ENCODE results near the gene DUSP8.

Gene DUSP8

DNA sequence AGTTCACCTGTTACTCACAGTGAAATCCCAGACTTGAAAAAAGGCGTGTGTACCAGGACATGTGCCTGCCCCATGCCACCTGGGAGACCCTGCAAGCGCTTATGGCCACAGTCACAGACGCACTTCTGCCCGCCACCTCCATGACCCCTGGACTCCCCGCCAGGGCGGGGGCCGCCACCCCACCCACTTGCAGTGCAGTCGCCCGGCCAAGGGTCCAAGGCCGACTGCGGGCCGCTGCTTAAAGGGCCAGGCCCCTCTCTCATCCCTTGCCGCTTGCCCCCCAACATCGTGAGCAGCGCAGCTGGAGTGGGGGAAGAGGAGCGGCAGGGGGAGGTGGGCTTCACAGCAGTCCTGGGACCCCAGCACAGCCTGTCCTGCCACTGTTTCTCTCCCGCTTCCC, 10.8 kb downstream of the DUSP8 start:
- Histone ChIP-seq H3K27ac (ENCODE audit: low read depth, low read length) (peak overlapping the region; percentile 28), H3K4me1 (ENCODE audit: control insufficient read depth, insufficient read depth, low read length) (peaks cover 36% of the 10 kb centered on the region)

DNA sequence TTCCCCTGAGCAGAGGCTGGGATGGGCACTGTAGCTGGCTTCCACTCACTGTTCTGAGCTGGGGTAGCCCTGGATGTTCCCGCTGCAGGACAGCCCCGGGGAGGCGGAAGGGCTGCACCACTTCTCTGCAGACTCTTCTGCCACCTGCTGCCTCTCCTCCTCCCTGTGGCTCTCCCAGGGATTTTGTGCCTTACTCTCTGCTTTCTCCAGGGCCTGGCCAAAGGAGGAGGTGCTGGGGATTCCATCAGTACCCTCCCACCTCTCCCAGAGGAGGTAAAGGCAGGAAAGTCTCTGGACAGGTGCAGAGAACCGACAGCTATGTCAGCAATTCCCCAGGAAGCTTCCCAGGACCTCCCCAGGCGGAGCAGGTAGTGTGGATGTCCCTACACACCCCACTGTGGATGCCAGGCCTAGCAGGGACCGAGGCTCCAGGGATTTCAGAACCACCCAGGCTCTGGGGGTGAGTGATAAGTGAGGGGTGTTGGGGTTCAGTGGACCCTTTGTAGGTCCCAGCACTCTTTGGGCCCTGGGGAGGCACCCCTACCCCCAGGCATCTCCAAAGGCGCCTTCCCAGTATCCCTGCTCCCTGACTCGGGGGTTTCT, 11.3 kb downstream of the DUSP8 start:
- peaks cover 36% of the 10 kb centered on the region for H3K4me1 ChIP-seq (ENCODE audit: control insufficient read depth, insufficient read depth, low read length)
- no peak overlapping the region for H3K4me3 ChIP-seq (ENCODE audit: low read length)
- peaks cover 9% of the 10 kb centered on the region for H3K36me3 ChIP-seq (ENCODE audit: control insufficient read depth, insufficient read depth, low read length)
- H3K27ac ChIP-seq (ENCODE audit: low read depth, low read length), result peak overlapping the region; percentile 97
- H3K27me3 ChIP-seq (ENCODE audit: control insufficient read depth, insufficient read depth, low read length), result peaks cover 2% of the 10 kb centered on the region
- no peak overlapping the region for H3K9ac ChIP-seq (ENCODE audit: low read length)

More for the DNA sequence above, 10.8 kb downstream of the DUSP8 start:
- Histone ChIP-seq H3K27me3 (ENCODE audit: control insufficient read depth, insufficient read depth, low read length) (peaks cover 2% of the 10 kb centered on the region), H3K36me3 (ENCODE audit: control insufficient read depth, insufficient read depth, low read length) (peaks cover 9% of the 10 kb centered on the region), H3K9ac (ENCODE audit: low read length) (no peak overlapping the region), H3K4me3 (ENCODE audit: low read length) (no peak overlapping the region)

DNA sequence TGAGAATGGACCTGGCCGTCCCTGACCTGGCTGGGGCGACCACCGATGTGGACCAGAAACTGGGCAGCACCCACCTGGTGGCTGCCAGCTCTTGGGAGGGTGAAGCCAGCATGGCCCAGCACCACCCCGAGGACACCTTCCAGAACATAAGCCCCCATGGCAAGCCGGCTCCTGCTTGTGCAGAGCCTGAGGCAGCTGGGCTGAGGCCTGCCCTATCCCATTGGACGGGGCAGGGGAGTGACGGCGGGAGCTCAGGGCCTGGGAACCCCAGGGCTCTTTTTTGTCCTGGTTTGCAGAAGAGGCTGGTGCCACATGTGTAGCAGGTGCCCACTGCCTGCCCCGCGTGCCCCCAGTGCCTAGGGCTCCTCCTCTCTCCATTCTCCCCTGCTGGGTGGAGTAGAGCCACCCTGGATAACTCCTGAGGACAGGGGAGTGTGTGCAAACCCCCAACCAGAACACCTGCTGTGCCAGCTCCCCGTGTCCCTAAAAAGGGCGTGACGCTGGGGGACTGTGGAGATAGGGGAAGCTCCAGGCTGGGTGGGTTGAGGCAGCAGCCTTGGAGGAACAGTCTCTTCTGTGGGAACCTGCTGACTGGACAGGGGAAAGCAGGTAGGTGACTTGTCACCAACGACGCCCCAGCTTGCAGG, 11.9 kb downstream of the DUSP8 start:
- H3K36me3 ChIP-seq (ENCODE audit: control insufficient read depth, insufficient read depth, low read length), result peaks cover 9% of the 10 kb centered on the region
- H3K27ac ChIP-seq (ENCODE audit: low read depth, low read length), result peak overlapping the region; percentile 97
- no peak overlapping the region for H3K9ac ChIP-seq (ENCODE audit: low read length)
- H3K27me3 ChIP-seq (ENCODE audit: control insufficient read depth, insufficient read depth, low read length), result peaks cover 2% of the 10 kb centered on the region
- H3K4me3 ChIP-seq (ENCODE audit: low read length), result no peak overlapping the region
- H3K4me1 ChIP-seq (ENCODE audit: control insufficient read depth, insufficient read depth, low read length), result peaks cover 32% of the 10 kb centered on the region

DNA sequence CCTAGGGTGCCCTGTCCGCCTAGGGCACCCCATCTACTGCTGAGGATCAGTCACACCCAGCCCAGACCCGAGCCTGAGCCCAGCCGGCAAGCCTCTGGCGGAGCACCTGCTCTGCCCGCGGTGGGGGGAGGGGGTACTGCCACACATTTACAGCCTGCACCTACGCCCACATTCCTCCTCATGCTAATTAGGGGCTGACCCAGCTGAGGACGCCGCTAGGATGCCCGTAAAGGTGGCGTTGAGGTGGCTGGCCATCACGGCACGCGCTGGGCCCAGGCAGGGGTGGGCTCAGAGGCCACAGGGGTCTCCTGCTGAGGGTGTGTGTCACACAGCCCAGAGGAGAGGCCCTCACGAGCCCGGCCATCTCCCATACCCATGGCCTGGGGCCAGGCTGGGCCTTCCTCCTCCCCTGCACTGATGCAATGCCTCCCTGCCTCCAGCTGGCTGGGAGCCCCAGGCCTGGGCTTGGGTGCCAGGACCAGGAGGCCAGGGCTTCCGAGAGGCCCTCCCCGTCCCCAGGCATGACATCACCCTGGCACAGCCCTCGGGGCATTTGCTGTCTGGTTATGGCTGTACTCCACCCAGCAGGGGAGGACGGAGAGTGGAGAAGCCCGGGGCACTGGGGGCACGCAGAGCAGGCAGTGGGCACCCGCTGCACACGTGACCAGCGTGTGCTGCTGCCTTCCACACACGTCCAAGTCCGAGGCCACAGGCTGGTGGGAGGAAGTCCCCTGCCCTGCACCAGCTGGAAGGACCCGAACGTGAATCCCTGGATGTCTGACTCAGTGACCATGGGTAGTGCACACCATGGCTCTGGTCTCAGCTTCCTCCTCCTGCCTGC, 12.7 kb downstream of the DUSP8 start:
- H3K27me3 ChIP-seq (ENCODE audit: control insufficient read depth, insufficient read depth, low read length), result no peaks in the 10 kb centered on the region
- peaks cover 26% of the 10 kb centered on the region for H3K4me1 ChIP-seq (ENCODE audit: control insufficient read depth, insufficient read depth, low read length)
- H3K36me3 ChIP-seq (ENCODE audit: control insufficient read depth, insufficient read depth, low read length), result peaks cover 9% of the 10 kb centered on the region
- peak overlapping the region; percentile 97 for H3K27ac ChIP-seq (ENCODE audit: low read depth, low read length)
- peak overlapping the region; percentile 4 for H3K4me3 ChIP-seq (ENCODE audit: low read length)
- no peak overlapping the region for H3K9ac ChIP-seq (ENCODE audit: low read length)

DNA sequence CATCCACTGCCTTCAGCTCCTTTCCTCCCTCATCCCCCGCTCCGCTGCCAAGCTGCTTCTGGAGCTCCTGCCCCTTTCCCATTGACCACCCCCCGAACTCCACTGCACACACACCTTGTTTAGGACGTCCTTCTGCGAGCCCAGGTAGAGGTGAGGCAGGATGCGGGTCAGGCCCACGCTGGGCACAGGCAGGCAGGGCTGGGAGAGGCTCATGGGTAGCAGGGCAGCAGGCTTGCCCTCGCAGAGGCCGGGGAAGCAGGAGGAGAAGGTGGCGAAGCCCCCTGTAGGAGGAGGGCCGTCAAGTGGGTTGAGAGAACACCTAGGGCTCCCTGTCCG, 13.3 kb downstream of the DUSP8 start:
- peak overlapping the region; percentile 4 for H3K4me3 ChIP-seq (ENCODE audit: low read length)
- peaks cover 22% of the 10 kb centered on the region for H3K4me1 ChIP-seq (ENCODE audit: control insufficient read depth, insufficient read depth, low read length)
- peak overlapping the region; percentile 97 for H3K27ac ChIP-seq (ENCODE audit: low read depth, low read length)
- H3K36me3 ChIP-seq (ENCODE audit: control insufficient read depth, insufficient read depth, low read length), result peaks cover 9% of the 10 kb centered on the region
- no peak overlapping the region for H3K9ac ChIP-seq (ENCODE audit: low read length)
- H3K27me3 ChIP-seq (ENCODE audit: control insufficient read depth, insufficient read depth, low read length), result no peaks in the 10 kb centered on the region

DNA sequence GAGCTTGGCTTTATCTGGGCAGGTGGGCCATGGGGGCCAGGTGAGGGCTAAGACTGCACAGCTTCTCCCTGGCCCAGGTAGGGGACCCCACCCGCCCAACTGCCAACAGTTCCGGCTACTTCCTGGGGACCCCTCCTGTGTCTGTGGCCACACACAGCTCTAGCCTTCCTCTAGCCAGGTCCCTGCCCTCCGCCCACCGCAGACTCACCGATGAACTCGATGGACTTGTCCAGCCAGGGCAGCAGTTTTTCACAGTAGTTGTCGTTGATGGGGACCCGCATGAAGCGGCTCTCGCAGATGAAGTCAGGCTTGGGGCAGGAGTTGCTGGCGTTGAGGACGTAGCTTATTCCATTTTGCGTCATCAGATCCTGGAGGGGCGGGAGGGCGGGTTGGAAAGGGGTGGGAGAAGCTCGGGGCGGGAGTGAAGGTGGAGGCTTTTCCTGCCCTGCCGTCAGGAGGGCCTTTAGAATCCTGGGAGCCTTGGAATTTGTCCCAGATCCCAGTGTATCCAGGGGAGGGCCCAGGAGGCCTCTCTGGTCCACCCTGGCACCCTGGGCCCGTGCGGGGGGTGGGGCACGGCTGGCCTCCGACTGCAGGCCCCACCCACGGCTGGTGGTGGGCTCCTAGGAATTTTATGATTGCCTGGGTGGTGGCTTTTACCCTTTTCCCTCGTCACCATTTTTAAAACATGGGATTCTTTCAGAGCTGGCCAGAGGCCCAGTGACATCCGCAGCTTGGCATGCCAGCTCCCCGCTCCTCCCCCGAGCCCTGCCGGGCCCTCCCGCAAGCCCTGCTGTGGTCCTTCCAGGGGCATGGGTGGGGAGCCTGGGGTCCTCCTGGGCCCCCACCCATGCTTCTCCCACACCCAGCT, 13.9 kb downstream of the DUSP8 start:
- H3K27ac ChIP-seq (ENCODE audit: low read depth, low read length), result peak overlapping the region; percentile 97
- H3K4me1 ChIP-seq (ENCODE audit: control insufficient read depth, insufficient read depth, low read length), result peaks cover 22% of the 10 kb centered on the region
- no peak overlapping the region for H3K9ac ChIP-seq (ENCODE audit: low read length)
- H3K27me3 ChIP-seq (ENCODE audit: control insufficient read depth, insufficient read depth, low read length), result no peaks in the 10 kb centered on the region
- peak overlapping the region; percentile 27 for H3K4me3 ChIP-seq (ENCODE audit: low read length)
- peaks cover 9% of the 10 kb centered on the region for H3K36me3 ChIP-seq (ENCODE audit: control insufficient read depth, insufficient read depth, low read length)

DNA sequence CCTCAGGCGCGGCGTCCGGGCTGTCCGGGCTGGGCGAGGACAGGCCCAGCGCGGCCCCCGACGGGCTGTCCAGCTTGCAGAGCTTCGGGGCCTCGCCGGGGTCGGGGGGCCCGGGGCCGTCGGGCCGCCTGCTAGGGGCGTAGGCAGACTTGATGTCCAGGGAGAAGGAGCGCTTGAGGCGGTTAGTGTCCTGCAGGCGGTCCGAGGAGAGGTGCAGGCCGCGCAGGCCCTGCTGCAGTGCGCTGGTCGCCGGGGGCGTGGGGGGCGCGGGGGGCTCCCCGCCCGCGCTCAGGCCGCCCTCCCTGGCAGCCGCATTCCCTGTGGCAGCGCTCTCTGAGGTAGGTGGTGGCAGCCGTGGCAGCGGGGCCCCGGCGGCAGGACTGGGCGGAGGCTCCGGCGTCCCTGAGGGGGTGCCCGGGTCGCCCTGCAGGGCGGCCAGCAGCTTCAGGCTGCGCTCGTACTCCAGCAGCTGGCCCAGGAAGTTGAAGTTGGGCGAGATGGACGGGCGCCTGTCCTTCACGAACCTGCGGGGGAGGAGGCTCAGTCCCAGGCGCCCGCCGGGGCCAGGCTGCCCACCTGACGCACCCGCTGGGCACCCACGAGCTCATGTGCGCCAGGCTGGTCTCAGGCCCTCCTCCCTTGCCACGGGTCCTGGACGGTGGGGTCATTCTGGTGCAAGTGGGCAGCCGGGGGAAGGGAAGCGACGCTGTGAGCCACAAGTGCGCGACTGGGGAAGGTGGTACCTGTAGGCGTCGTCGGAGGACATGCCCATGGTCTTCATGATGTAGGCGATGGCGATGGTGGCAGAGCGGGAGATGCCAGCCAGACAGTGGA, 14.8 kb downstream of the DUSP8 start:
- Histone ChIP-seq H3K4me3 (ENCODE audit: low read length) (no peak overlapping the region), H3K9ac (ENCODE audit: low read length) (no peak overlapping the region), H3K4me1 (ENCODE audit: control insufficient read depth, insufficient read depth, low read length) (peaks cover 22% of the 10 kb centered on the region), H3K36me3 (ENCODE audit: control insufficient read depth, insufficient read depth, low read length) (peaks cover 9% of the 10 kb centered on the region), H3K27ac (ENCODE audit: low read depth, low read length) (peak overlapping the region; percentile 95), H3K27me3 (ENCODE audit: control insufficient read depth, insufficient read depth, low read length) (no peaks in the 10 kb centered on the region)

DNA sequence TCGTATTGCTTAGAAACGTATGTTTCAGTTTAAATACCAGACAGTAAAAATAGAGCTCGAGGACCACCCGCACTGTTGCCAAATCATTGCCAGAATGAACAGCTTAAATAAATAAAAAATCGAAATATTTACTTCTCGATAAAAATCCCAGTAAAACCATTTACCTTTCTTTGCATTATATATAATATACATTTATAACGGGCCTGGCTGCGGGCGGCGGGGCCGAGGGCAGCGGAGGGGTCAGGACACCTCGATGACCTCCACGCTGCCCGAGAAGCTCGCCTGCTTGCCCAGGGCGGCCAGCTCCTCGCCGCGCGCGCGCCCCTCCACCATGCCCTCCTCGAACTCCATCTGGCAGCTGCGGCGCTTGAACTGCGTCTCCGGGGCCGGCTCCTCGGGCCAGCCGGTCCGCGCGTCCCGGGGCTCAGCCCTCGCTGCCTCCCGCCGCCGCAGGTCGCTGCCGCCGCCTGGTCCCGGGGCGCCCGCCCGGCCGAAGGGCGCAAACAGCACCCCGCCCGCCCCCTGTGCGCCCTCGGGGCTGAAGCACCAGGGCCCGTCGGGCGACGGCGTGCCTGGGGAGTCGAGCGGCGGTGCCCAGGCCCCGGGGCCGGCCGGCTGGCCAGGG, 15.7 kb downstream of the DUSP8 start:
- H3K36me3 ChIP-seq (ENCODE audit: control insufficient read depth, insufficient read depth, low read length), result peaks cover 9% of the 10 kb centered on the region
- peaks cover 22% of the 10 kb centered on the region for H3K4me1 ChIP-seq (ENCODE audit: control insufficient read depth, insufficient read depth, low read length)
- H3K27me3 ChIP-seq (ENCODE audit: control insufficient read depth, insufficient read depth, low read length), result no peaks in the 10 kb centered on the region
- no peak overlapping the region for H3K4me3 ChIP-seq (ENCODE audit: low read length)
- no peak overlapping the region for H3K9ac ChIP-seq (ENCODE audit: low read length)
- H3K27ac ChIP-seq (ENCODE audit: low read depth, low read length), result no peak overlapping the region

DNA sequence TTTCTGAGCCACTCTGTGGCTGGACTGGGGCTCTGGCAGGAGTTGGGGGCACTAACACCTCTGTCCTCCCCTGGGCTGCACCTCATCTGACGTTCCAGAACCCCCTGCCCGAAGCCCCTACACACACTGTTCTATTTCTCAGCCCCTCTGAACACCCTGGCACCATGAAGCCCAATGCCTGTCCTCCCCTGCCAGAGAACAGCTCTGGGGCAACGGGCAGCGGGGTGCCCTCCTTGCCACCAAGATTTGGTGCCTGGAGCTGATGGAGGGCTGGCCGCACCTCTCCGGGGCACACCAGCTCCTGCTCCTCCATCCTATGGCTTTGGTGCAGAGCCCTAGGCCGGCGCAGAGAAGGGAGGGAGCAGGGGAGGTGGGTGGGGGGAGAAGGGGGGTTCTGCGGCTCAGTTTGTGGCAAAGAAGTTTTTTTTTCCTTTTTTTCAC, 16.3 kb downstream of the DUSP8 start:
- Histone ChIP-seq H3K27me3 (ENCODE audit: control insufficient read depth, insufficient read depth, low read length) (no peaks in the 10 kb centered on the region), H3K27ac (ENCODE audit: low read depth, low read length) (no peak overlapping the region), H3K4me3 (ENCODE audit: low read length) (no peak overlapping the region), H3K36me3 (ENCODE audit: control insufficient read depth, insufficient read depth, low read length) (peaks cover 9% of the 10 kb centered on the region), H3K9ac (ENCODE audit: low read length) (no peak overlapping the region), H3K4me1 (ENCODE audit: control insufficient read depth, insufficient read depth, low read length) (peaks cover 22% of the 10 kb centered on the region)

DNA sequence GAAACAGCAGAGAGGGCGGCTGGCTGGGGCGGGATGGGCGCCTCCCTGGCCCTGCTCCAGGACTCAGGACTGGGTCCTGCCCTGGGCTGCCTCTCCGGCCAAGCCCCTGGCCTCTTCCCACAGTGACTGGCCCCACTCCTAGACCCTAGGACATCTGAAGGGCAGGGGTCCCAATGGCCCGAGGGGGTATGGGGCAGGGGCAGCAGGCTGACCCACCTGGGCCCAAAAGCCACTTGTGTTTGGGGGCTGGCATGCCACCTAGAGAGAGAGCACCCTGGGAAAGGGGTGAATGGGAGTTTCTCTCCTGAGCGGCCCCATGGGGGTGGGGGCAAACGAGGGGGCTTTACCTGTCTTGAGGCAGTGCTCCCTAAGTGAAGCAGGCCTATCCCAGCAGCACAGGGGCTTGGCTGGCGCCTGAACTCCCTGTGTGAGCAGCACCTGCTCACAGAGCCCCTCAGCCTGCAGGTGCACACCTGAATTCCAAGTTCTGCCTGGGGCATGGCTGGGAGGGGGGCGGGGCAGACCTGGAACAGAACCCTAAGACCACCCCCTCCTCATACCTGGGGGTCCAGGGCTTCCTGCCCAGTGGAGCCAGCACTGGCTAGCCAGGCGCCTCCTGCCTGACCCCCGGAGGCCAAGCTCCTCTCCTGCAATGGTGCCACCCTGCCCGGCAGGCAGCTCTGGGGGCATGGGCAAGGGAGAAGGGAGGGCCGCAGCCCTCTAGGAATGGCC, 16.9 kb downstream of the DUSP8 start:
- H3K27me3 ChIP-seq (ENCODE audit: control insufficient read depth, insufficient read depth, low read length), result no peaks in the 10 kb centered on the region
- no peak overlapping the region for H3K4me3 ChIP-seq (ENCODE audit: low read length)
- H3K4me1 ChIP-seq (ENCODE audit: control insufficient read depth, insufficient read depth, low read length), result peaks cover 22% of the 10 kb centered on the region
- H3K9ac ChIP-seq (ENCODE audit: low read length), result no peak overlapping the region
- H3K27ac ChIP-seq (ENCODE audit: low read depth, low read length), result no peak overlapping the region
- peaks cover 7% of the 10 kb centered on the region for H3K36me3 ChIP-seq (ENCODE audit: control insufficient read depth, insufficient read depth, low read length)
